ENCODE results near the gene SLC5A2. TPM values are rescaled to one million over a fixed set of nuclear protein-coding genes. Genes with fewer than 3 reads are reported as not detected.

Gene SLC5A2
- total and polyA plus RNA-seq, 2 of the 13 experiments (the other 11 are each of a cell fraction or from before 2014, with no cell fraction given), result 0.24 to 0.97 TPM

DNA sequence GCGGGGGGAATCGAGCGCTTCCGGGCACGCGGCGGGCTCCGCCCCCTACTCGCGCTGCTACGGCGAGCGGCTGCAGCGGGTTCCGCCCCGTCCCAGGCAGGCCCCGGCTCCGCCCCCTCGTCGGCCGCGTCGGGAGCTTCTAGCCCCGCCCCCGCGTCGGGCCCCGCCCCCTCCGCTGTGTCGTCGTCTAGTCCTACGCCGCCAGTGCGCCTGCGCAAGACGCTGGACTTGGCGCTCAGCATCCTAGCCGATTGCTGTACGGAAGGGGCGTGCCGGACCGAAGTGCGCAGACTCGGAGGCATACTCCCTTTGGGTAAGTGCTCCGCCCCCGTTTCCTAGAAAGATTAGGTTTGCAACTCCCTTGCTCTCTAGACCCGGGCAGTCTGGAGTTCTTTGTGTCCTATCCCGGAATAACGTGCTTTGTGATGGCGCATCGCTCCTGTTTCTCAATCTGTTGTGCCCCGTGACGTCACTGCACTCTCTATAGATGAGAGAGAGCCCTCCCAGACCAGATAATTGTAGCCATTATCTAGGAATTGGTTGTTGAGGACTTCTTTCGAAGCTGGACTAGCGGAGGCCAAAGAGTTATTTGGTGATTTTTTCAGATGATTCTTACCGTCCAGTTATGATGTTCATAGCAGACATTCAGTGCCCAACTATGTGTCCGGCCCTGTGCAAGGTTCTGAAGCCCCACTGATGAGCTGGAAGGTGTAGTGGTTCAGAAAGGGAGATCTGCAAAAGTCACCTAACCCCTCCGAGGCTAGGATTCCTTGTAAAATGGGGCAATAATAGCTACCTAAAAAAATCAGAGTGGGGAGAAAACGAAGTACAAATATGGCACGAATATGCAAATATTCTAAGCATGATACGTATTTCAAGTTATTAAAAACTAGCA is 23.0 kb upstream of the SLC5A2 start (continued):
- TF ChIP-seq, protein P1, sequence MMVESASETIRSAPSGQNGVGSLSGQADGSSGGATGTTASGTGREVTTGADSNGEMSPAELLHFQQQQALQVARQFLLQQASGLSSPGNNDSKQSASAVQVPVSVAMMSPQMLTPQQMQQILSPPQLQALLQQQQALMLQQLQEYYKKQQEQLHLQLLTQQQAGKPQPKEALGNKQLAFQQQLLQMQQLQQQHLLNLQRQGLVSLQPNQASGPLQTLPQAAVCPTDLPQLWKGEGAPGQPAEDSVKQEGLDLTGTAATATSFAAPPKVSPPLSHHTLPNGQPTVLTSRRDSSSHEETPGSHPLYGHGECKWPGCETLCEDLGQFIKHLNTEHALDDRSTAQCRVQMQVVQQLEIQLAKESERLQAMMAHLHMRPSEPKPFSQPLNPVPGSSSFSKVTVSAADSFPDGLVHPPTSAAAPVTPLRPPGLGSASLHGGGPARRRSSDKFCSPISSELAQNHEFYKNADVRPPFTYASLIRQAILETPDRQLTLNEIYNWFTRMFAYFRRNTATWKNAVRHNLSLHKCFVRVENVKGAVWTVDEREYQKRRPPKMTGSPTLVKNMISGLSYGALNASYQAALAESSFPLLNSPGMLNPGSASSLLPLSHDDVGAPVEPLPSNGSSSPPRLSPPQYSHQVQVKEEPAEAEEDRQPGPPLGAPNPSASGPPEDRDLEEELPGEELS (CRISPR knock-in tag; IDR thresholded peaks at IDR 0.05), result 0 out of 2 replicates have a peak, but pooled peaks have one; percentile 20
- TF ChIP-seq, protein P2, sequence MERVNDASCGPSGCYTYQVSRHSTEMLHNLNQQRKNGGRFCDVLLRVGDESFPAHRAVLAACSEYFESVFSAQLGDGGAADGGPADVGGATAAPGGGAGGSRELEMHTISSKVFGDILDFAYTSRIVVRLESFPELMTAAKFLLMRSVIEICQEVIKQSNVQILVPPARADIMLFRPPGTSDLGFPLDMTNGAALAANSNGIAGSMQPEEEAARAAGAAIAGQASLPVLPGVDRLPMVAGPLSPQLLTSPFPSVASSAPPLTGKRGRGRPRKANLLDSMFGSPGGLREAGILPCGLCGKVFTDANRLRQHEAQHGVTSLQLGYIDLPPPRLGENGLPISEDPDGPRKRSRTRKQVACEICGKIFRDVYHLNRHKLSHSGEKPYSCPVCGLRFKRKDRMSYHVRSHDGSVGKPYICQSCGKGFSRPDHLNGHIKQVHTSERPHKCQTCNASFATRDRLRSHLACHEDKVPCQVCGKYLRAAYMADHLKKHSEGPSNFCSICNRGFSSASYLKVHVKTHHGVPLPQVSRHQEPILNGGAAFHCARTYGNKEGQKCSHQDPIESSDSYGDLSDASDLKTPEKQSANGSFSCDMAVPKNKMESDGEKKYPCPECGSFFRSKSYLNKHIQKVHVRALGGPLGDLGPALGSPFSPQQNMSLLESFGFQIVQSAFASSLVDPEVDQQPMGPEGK (CRISPR knock-in tag; IDR thresholded peaks at IDR 0.05), result 0 out of 2 replicates have a peak, but pooled peaks have one; percentile 9
- TF ChIP-seq CEBPB (IDR thresholded peaks at IDR 0.05; ENCODE audit: borderline replicate concordance, low read depth, low read length) (peak; percentile 21; the same call in 1 of the 2 replicates), CEBPG (CRISPR knock-in tag; IDR thresholded peaks at IDR 0.05) (peak; percentile 58), FOSL2 (CRISPR knock-in tag; IDR thresholded peaks at IDR 0.05) (0 out of 2 replicates have a peak, but pooled peaks have one; percentile 30), ZNF598 (CRISPR knock-in tag; IDR thresholded peaks at IDR 0.05; ENCODE audit: borderline replicate concordance) (no peak), HNF4G (IDR thresholded peaks at IDR 0.05; ENCODE audit: borderline replicate concordance, low read depth, low read length) (peak; percentile 57; the same call in 1 of the 2 replicates), HNF4G (CRISPR knock-in tag; IDR thresholded peaks at IDR 0.05; ENCODE audit: borderline replicate concordance, low read depth) (0 out of 2 replicates have a peak, but pooled peaks have one; percentile 32), ZNF788 (CRISPR knock-in tag; IDR thresholded peaks at IDR 0.05; ENCODE audit: borderline replicate concordance) (peak; percentile 28; the same call in 1 of the 2 replicates), CREB1 (IDR thresholded peaks at IDR 0.05) (peak; percentile 99), CREB1 (CRISPR knock-in tag; IDR thresholded peaks at IDR 0.05) (peak; percentile 73), SP5 (CRISPR knock-in tag; IDR thresholded peaks at IDR 0.05; ENCODE audit: borderline replicate concordance, low read depth) (peak; percentile 98), TBX3 (IDR thresholded peaks at IDR 0.05; ENCODE audit: borderline replicate concordance) (0 out of 2 replicates have a peak, but pooled peaks have one; percentile 3), RARG (CRISPR knock-in tag; IDR thresholded peaks at IDR 0.05; ENCODE audit: low read depth) (no peak), PCBP2 (optimal IDR thresholded peaks at IDR 0.05; ENCODE audit: low read depth, low read length, poor library complexity, severe bottlenecking) (no peak), SSRP1 (CRISPR knock-in tag; IDR thresholded peaks at IDR 0.05) (peak; percentile 68; the same call in 1 of the 2 replicates), RFXAP (CRISPR knock-in tag; IDR thresholded peaks at IDR 0.05; ENCODE audit: borderline replicate concordance) (peak; percentile 64; the same call in 1 of the 2 replicates), POLR2A (IDR thresholded peaks at IDR 0.05; ENCODE audit: insufficient read depth in 1 of 2, low read depth in 2 of 2, low read length in 2 of 2) (peak in 1 of 2 experiments; percentile 15; a peak in 2 of 4 replicates), SIN3A (IDR thresholded peaks at IDR 0.05; ENCODE audit: borderline replicate concordance, low read depth, low read length) (peak; percentile 49; the same call in 1 of the 2 replicates), NONO (IDR thresholded peaks at IDR 0.05) (no peak), NONO (CRISPR knock-in tag; conservative IDR thresholded peaks at IDR 0.05) (peak; percentile 31; the same call in 1 of the 2 replicates), CREM (IDR thresholded peaks at IDR 0.05) (peak; percentile 78; the same call in 1 of the 2 replicates), CREM (CRISPR knock-in tag; IDR thresholded peaks at IDR 0.05) (no peak), ZSCAN12 (CRISPR knock-in tag; IDR thresholded peaks at IDR 0.05) (no peak), ZNF577 (CRISPR knock-in tag; IDR thresholded peaks at IDR 0.05; ENCODE audit: borderline replicate concordance, low read depth) (0 out of 2 replicates have a peak, but pooled peaks have one; percentile 0)
- TF ChIP-seq, protein P3, sequence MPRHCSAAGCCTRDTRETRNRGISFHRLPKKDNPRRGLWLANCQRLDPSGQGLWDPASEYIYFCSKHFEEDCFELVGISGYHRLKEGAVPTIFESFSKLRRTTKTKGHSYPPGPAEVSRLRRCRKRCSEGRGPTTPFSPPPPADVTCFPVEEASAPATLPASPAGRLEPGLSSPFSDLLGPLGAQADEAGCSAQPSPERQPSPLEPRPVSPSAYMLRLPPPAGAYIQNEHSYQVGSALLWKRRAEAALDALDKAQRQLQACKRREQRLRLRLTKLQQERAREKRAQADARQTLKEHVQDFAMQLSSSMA (CRISPR knock-in tag; IDR thresholded peaks at IDR 0.05), result no peak
